ENCODE data around the gene BIN2. TPM values are rescaled to one million over a fixed set of nuclear protein-coding genes. Genes with fewer than 3 reads are reported as not detected.

Gene BIN2
- total RNA-seq, 1 experiment from 2014 or later, result 0.39 TPM

DNA sequence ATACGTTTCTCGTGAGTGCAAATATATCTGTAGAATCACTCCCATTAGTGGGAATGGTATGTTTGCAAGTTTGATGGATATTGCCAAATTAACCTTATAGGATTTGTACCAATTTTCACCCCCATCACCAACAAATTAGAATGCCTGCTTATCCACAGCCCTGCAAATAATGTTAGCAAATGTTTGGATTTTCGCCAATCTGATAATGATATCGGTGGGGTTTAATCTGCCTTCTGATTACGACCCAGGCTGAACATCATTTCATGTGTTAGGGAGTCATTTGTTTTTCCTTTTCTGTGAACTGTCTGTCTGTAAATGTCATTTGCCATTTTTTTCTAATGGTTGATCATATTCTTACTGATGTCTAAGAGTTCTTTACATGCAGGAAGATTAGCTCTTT, 89.4 kb downstream of the BIN2 start:
- ATAC-seq (no peak), DNase-seq (ENCODE audit: low read depth, low spot score) (no peak)
- no TSS peak for BruUV-seq (replicated peaks)
- no peaks in the 10 kb centered on the region for H3K27me3 ChIP-seq (ENCODE audit: control insufficient read depth, insufficient read depth, low read length)
- H3K27ac ChIP-seq (ENCODE audit: low read length), result no peak overlapping the region
- H3K4me3 ChIP-seq (ENCODE audit: low read depth in 2 of 2, low read length in 2 of 2), result no peak overlapping the region
- TF ChIP-seq, protein P1, sequence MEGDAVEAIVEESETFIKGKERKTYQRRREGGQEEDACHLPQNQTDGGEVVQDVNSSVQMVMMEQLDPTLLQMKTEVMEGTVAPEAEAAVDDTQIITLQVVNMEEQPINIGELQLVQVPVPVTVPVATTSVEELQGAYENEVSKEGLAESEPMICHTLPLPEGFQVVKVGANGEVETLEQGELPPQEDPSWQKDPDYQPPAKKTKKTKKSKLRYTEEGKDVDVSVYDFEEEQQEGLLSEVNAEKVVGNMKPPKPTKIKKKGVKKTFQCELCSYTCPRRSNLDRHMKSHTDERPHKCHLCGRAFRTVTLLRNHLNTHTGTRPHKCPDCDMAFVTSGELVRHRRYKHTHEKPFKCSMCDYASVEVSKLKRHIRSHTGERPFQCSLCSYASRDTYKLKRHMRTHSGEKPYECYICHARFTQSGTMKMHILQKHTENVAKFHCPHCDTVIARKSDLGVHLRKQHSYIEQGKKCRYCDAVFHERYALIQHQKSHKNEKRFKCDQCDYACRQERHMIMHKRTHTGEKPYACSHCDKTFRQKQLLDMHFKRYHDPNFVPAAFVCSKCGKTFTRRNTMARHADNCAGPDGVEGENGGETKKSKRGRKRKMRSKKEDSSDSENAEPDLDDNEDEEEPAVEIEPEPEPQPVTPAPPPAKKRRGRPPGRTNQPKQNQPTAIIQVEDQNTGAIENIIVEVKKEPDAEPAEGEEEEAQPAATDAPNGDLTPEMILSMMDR (IDR thresholded peaks at IDR 0.05), result no peak
- TF ChIP-seq REST (IDR thresholded peaks at IDR 0.05; ENCODE audit: insufficient read depth in 1 of 2, low read depth in 2 of 2, low read length in 1 of 2) (no peak), POLR2AphosphoS5 (IDR thresholded peaks at IDR 0.05; ENCODE audit: low read depth, low read length) (no peak), TCF7L2 (IDR thresholded peaks at IDR 0.05; ENCODE audit: low read depth, low read length) (no peak), SIN3A (IDR thresholded peaks at IDR 0.05; ENCODE audit: borderline replicate concordance, insufficient read depth, low read depth, low read length) (no peak)
- CTCF ChIA-PET, result no interaction called here
- in situ Hi-C loops (cut with HindIII; ENCODE audit: low pct_unique_long_range_greater_than_20kb, low sequenced_read_pairs), result no loop called here
- intact Hi-C loops (cut with micrococcal nuclease; ENCODE audit: unreplicated experiment), result no loop called here
- POLR2A ChIA-PET, result no interaction called here
- H3K4me1 ChIP-seq (ENCODE audit: control insufficient read depth, insufficient read depth, low read length), result peaks cover 4% of the 10 kb centered on the region; the same call in 1 of the 2 replicates
- no peaks in the 10 kb centered on the region; the same call in 1 of the 2 replicates for H3K36me3 ChIP-seq (ENCODE audit: control insufficient read depth, insufficient read depth, low read length)
- no peaks in the 10 kb centered on the region for H3K9me3 ChIP-seq (ENCODE audit: control insufficient read depth, insufficient read depth, low read depth, low read length)

- TF ChIP-seq SIN3A (IDR thresholded peaks at IDR 0.05; ENCODE audit: borderline replicate concordance, insufficient read depth, low read depth, low read length) (no peak), TCF7L2 (IDR thresholded peaks at IDR 0.05; ENCODE audit: low read depth, low read length) (no peak), REST (IDR thresholded peaks at IDR 0.05; ENCODE audit: insufficient read depth in 1 of 2, low read depth in 2 of 2, low read length in 1 of 2) (no peak), POLR2AphosphoS5 (IDR thresholded peaks at IDR 0.05; ENCODE audit: low read depth, low read length) (no peak)
- TF ChIP-seq, protein P1 (IDR thresholded peaks at IDR 0.05), result no peak
- no TSS peak for BruUV-seq (replicated peaks)
- H3K27me3 ChIP-seq (ENCODE audit: control insufficient read depth, insufficient read depth, low read length), result no peaks in the 10 kb centered on the region
- ChIA-PET CTCF (no interaction called here), POLR2A (no interaction called here)
- in situ Hi-C loops (cut with HindIII; ENCODE audit: low pct_unique_long_range_greater_than_20kb, low sequenced_read_pairs) (no loop called here), intact Hi-C loops (cut with micrococcal nuclease; ENCODE audit: unreplicated experiment) (no loop called here)
- no peak overlapping the region for H3K4me3 ChIP-seq (ENCODE audit: low read depth in 2 of 2, low read length in 2 of 2)
- H3K36me3 ChIP-seq (ENCODE audit: control insufficient read depth, insufficient read depth, low read length), result no peaks in the 10 kb centered on the region
- ATAC-seq (no peak), DNase-seq (ENCODE audit: low read depth, low spot score) (no peak)
- no peaks in the 10 kb centered on the region for H3K9me3 ChIP-seq (ENCODE audit: control insufficient read depth, insufficient read depth, low read depth, low read length)
- no peaks in the 10 kb centered on the region for H3K4me1 ChIP-seq (ENCODE audit: control insufficient read depth, insufficient read depth, low read length)
- no peak overlapping the region for H3K27ac ChIP-seq (ENCODE audit: low read length)
These were observed 91.3 kb downstream of the BIN2 start for GRCh38 chr12:51232642-51233041.

Other genes with a start within 250 kb of the BIN2 start
- 50.5 TPM for gene CSRNP2, start 240.6 kb downstream of the BIN2 start, total RNA-seq (2021; ENCODE audit: unreplicated experiment)
- gene TFCP2, start 151.0 kb downstream of the BIN2 start, total RNA-seq (2021; ENCODE audit: unreplicated experiment), result 33.9 TPM
- 3.1 TPM for gene POU6F1, start 106.1 kb downstream of the BIN2 start, total RNA-seq (2021; ENCODE audit: unreplicated experiment)
- gene DAZAP2, start 85.3 kb downstream of the BIN2 start, total RNA-seq (2021; ENCODE audit: unreplicated experiment), result 197 TPM
- 2.4 TPM for gene SMAGP, start 53.8 kb downstream of the BIN2 start, total RNA-seq (2021; ENCODE audit: unreplicated experiment)
- gene CELA1, start 22.5 kb upstream of the BIN2 start, total RNA-seq (2021; ENCODE audit: unreplicated experiment), result not detected
- gene GALNT6, start 67.2 kb upstream of the BIN2 start, total RNA-seq (2021; ENCODE audit: unreplicated experiment), result 6.5 TPM
- 18.8 TPM for gene SLC4A8, start 100.7 kb upstream of the BIN2 start, total RNA-seq (2021; ENCODE audit: unreplicated experiment)

Measured in Panc1 (cell line).